K562 (cell line): ENCODE results near the gene NKX2-8. TPM values are rescaled to one million over a fixed set of nuclear protein-coding genes. Genes with fewer than 3 reads are reported as not detected.

Experiments
- ASH1L ChIP-seq: fragments of 450-650 bp; IDR thresholded peaks from 2 replicates; pipeline ENCODE4 v1.6.1; 2018; ENCODE audit warnings: borderline replicate concordance, mild to moderate bottlenecking, low read depth; ENCODE audit not compliant: partially characterized antibody
- ATF3 ChIP-seq, 2 experiments: fragments of 450-650 bp in 1 of 2; sonication (generic) in 1 of 2; formaldehyde crosslinking in 1 of 2; IDR thresholded peaks in 1 of 2; conservative IDR thresholded peaks in 1 of 2; 2 replicates each; pipeline versions ENCODE4 v1.6.1 to v1.8.1; 2016 to 2023; ENCODE audit warnings: mild to moderate bottlenecking in 2 of 2, moderate library complexity in 2 of 2, inconsistent platforms in 1 of 2, missing genetic modification reagents in 1 of 2
- CAMTA2 ChIP-seq: fragments of 250-450 bp; sonication (Bioruptor Pico); conservative IDR thresholded peaks from 2 replicates; pipeline ENCODE4 v1.5.1; 2022
- HDAC3 ChIP-seq: fragments of 450-650 bp; IDR thresholded peaks from 2 replicates; pipeline ENCODE4 v1.6.1; 2018; ENCODE audit warnings: borderline replicate concordance, mild to moderate bottlenecking, moderate library complexity; ENCODE audit not compliant: partially characterized antibody
- NR2C1 ChIP-seq, 2 experiments: fragments of 450-650 bp; IDR thresholded peaks; 2 replicates each; pipeline ENCODE4 v1.6.1; 2017; ENCODE audit warnings: mild to moderate bottlenecking in 2 of 2, antibody characterized with exemption in 1 of 2, inconsistent platforms in 1 of 2, missing compliant biosample characterization in 1 of 2, missing genetic modification characterization in 1 of 2
- SMARCB1 ChIP-seq: IDR thresholded peaks from 2 replicates; pipeline ENCODE4 v1.6.1; 2011; ENCODE audit warnings: improper control_type of control experiment, low read depth; ENCODE audit not compliant: insufficient read length
- SRSF7 ChIP-seq: fragments of 200-400 bp; formaldehyde crosslinking; optimal IDR thresholded peaks from 2 replicates; pipeline ENCODE3; 2017; ENCODE audit warnings: mild to moderate bottlenecking, low read depth, low read length
- polyA plus RNA-seq, 8 experiments: library from polyadenylated mRNA; depleted of rRNA in 4 of 8; stranded (reverse) in 5 of 8; unstranded in 3 of 8; fragments of >200 nt; fragmentation: Nextera tagmentation in 2 of 8; fragmentation: Illumina TruSeq in 1 of 8; extraction: Ambion mirVana in 2 of 8; extraction: Trizol in 1 of 8; gene quantifications; 2 replicates each; pipeline versions ENCODE4 v1.2.1 to v1.2.3, GENCODE V29; 2011 to 2014; ENCODE audit warnings: inconsistent platforms in 1 of 8, missing spikeins in 1 of 8
- total RNA-seq, 7 experiments: library from RNA; depleted of rRNA in 6 of 7; stranded (reverse); fragments of >200 nt in 6 of 7; fragmentation: Illumina TruSeq in 2 of 7; extraction: Trizol in 2 of 7; gene quantifications; 2 replicates each; pipeline versions ENCODE4 v1.2.1 to v1.2.3, GENCODE V29; 2011 to 2021; ENCODE audit warnings: low replicate concordance in 1 of 7
- TF ChIP-seq, protein P1 (sequence below): IDR thresholded peaks from 2 replicates; pipeline ENCODE4 v1.6.1; 2016; ENCODE audit warnings: missing genetic modification characterization, missing compliant biosample characterization

NKX2-8 gene
- total and polyA plus RNA-seq, 9 of the 15 experiments (the other 6 are each of a cell fraction or from before 2014, with no cell fraction given) = not detected

GRCh38 chr14:36556811-36557433 is 25.5 kb downstream of the NKX2-8 start (continued):
- no peak for TF ChIP-seq NR2C1 (IDR thresholded peaks at IDR 0.05)
- no peak for TF ChIP-seq NR2C1 (tag; IDR thresholded peaks at IDR 0.05)
- TF ChIP-seq, protein P1, sequence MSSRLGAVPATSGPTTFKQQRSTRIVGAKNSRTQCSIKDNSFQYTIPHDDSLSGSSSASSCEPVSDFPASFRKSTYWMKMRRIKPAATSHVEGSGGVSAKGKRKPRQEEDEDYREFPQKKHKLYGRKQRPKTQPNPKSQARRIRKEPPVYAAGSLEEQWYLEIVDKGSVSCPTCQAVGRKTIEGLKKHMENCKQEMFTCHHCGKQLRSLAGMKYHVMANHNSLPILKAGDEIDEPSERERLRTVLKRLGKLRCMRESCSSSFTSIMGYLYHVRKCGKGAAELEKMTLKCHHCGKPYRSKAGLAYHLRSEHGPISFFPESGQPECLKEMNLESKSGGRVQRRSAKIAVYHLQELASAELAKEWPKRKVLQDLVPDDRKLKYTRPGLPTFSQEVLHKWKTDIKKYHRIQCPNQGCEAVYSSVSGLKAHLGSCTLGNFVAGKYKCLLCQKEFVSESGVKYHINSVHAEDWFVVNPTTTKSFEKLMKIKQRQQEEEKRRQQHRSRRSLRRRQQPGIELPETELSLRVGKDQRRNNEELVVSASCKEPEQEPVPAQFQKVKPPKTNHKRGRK (tag) = no peak
- TF ChIP-seq SRSF7 = no peak
- TF ChIP-seq SMARCB1 = no peak
- TF ChIP-seq ASH1L = no peak
- no peak for TF ChIP-seq HDAC3
- no peak for TF ChIP-seq ATF3 (IDR thresholded peaks at IDR 0.05)
- no peak for TF ChIP-seq ATF3 (CRISPR knock-in tag; conservative IDR thresholded peaks at IDR 0.05)
- TF ChIP-seq CAMTA2 = no peak
